Caco-2 (cell line): ENCODE data around the gene SIRPA. TPM values are rescaled to one million over a fixed set of nuclear protein-coding genes. Genes with fewer than 3 reads are reported as not detected.

Source experiments
- BruUV-seq: library from RNA; stranded (reverse); fragments of 400-500 nt; replicated peaks from 2 replicates; lab custom pipeline; 2021; lab: Mats Ljungman, UMichigan
- CTCF ChIA-PET: fragments of 300-600 bp; sonication (Branson Sonifier 250); formaldehyde crosslinking; loops from one replicate; lab custom pipeline; 2022; ENCODE audit warnings: antibody characterized with exemption; lab: Charles Lee
- POLR2A ChIA-PET: fragments of 300-600 bp; sonication (Branson Sonifier 250); formaldehyde crosslinking; loops from one replicate; lab custom pipeline; 2022; ENCODE audit warnings: antibody characterized with exemption; lab: Charles Lee
- DNase-seq, 2 experiments: peaks; one replicate each; pipeline versions ENCODE4 v3.0.0 to v3.0.0-alpha.2; 2020 to 2022
- H3K27me3 ChIP-seq: replicated peaks from 2 replicates; pipeline ENCODE4 v1.6.0; 2011; ENCODE audit warnings: low read length; ENCODE audit not compliant: control insufficient read depth, insufficient read depth
- H3K36me3 ChIP-seq: 2 replicates; pipeline ENCODE4 v1.5.1; 2011; ENCODE audit warnings: low read length; ENCODE audit not compliant: control insufficient read depth, insufficient read depth
- H3K4me1 ChIP-seq: fragments of 250-450 bp; sonication (Bioruptor Pico); 2 replicates; pipeline ENCODE4 v1.5.1; 2020; ENCODE audit warnings: mild to moderate bottlenecking
- H3K4me3 ChIP-seq: 2 replicates; pipeline ENCODE4 v1.5.1; 2011; ENCODE audit warnings: low read depth, mild to moderate bottlenecking, control low read depth, low read length
- H3K9me3 ChIP-seq: fragments of 250-450 bp; sonication (Bioruptor Pico); 2 replicates; pipeline ENCODE4 v1.5.1; 2020; ENCODE audit warnings: mild to moderate bottlenecking, moderate library complexity
- H3K27ac Mint-ChIP-seq: one replicate; pipeline ENCODE4 v1.8.0; 2022; ENCODE audit warnings: mixed read lengths; ENCODE audit not compliant: unreplicated experiment
- H3K27me3 Mint-ChIP-seq: one replicate; pipeline ENCODE4 v1.8.0; 2022; ENCODE audit warnings: mixed read lengths; ENCODE audit not compliant: insufficient read depth, unreplicated experiment
- H3K36me3 Mint-ChIP-seq: one replicate; pipeline ENCODE4 v1.8.0; 2022; ENCODE audit warnings: mild to moderate bottlenecking, mixed read lengths; ENCODE audit not compliant: insufficient read depth, unreplicated experiment
- H3K4me1 Mint-ChIP-seq: one replicate; pipeline ENCODE4 v1.8.0; 2022; ENCODE audit warnings: low read depth, mixed read lengths; ENCODE audit not compliant: unreplicated experiment
- H3K4me3 Mint-ChIP-seq: one replicate; pipeline ENCODE4 v1.8.0; 2022; ENCODE audit warnings: mild to moderate bottlenecking, moderate library complexity, mixed read lengths; ENCODE audit not compliant: unreplicated experiment
- H3K9me3 Mint-ChIP-seq: one replicate; pipeline ENCODE4 v1.8.0; 2022; ENCODE audit warnings: mixed read lengths; ENCODE audit not compliant: unreplicated experiment
- CTCF ChIP-seq, 2 experiments: fragments of 200-600 bp in 1 of 2; IDR thresholded peaks; 1 replicate in 1 of 2; 2 replicates in 1 of 2; pipeline versions ENCODE4 v1.5.1 to v1.8.0; 2011 to 2022; ENCODE audit warnings: antibody characterized with exemption in 1 of 2, control low read depth in 1 of 2, inconsistent platforms in 1 of 2, low read depth in 1 of 2, low read length in 1 of 2, mild to moderate bottlenecking in 1 of 2, moderate library complexity in 1 of 2; ENCODE audit not compliant: insufficient read depth in 1 of 2, severe bottlenecking in 1 of 2, unreplicated experiment in 1 of 2
- intact Hi-C: fragments of 100-400 bp; cut with micrococcal nuclease; formaldehyde crosslinking; loops from one replicate; pipeline ENCODE4 v1.10.0; 2022; ENCODE audit not compliant: unreplicated experiment
- total RNA-seq: library from RNA; stranded (reverse); gene quantifications from 2 replicates; pipeline ENCODE4 v1.2.3, GENCODE V29; 2022

Gene SIRPA
- total RNA-seq, 1 experiment from 2014 or later, result 33.3 TPM

GRCh38 chr20:1982686-1983085 is 87.5 kb downstream of the SIRPA start:
- H3K4me1 ChIP-seq, result no peaks in the 10 kb centered on the region
- Mint-ChIP-seq H3K4me1 (no peaks in the 10 kb centered on the region), H3K9me3 (no peaks in the 10 kb centered on the region), H3K4me3 (no peak overlapping the region), H3K36me3 (peaks cover 5% of the 10 kb centered on the region), H3K27me3 (peaks cover 31% of the 10 kb centered on the region), H3K27ac (no peak overlapping the region)
- intact Hi-C loops, result no loop called here
- H3K27me3 ChIP-seq, result no peaks in the 10 kb centered on the region
- no peaks in the 10 kb centered on the region for H3K36me3 ChIP-seq
- no peak for TF ChIP-seq CTCF (IDR thresholded peaks at IDR 0.05; ENCODE audit: insufficient read depth in 1 of 2, low read depth in 1 of 2, low read length in 1 of 2, severe bottlenecking in 1 of 2, unreplicated experiment in 1 of 2)
- ChIA-PET POLR2A (no interaction called here), CTCF (no interaction called here)
- no peaks in the 10 kb centered on the region for H3K9me3 ChIP-seq
- DNase-seq, result peak in 1 of 2 experiments; percentile 31
- BruUV-seq, result no TSS peak
- no peak overlapping the region for H3K4me3 ChIP-seq

DNA sequence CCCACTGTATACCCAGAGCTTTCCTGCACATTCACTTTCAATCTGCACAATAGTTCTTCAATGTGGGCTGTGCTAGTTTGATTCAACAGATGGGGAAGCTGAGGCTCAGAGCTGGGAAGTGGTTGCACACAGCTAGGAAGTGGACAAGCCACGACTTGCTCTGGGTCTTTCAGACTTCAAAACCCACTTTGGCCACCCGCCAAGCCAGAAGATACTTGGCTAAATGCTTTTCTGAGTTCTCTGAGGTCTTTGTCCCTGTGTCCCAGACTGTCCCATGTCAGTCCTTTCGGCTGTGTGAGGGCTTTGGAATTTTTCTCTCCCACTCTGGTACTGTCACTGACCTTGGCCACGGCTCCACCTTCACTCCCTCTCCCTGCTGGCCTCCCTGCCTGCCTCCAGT is 88.1 kb downstream of the SIRPA start:
- Mint-ChIP-seq H3K4me3 (no peak overlapping the region), H3K27ac (no peak overlapping the region), H3K27me3 (peaks cover 25% of the 10 kb centered on the region), H3K9me3 (no peaks in the 10 kb centered on the region), H3K4me1 (no peaks in the 10 kb centered on the region), H3K36me3 (peaks cover 5% of the 10 kb centered on the region)
- CTCF ChIA-PET, result no interaction called here
- H3K27me3 ChIP-seq, result no peaks in the 10 kb centered on the region
- no peaks in the 10 kb centered on the region for H3K9me3 ChIP-seq
- no peaks in the 10 kb centered on the region for H3K36me3 ChIP-seq
- no peak for TF ChIP-seq CTCF (IDR thresholded peaks at IDR 0.05; ENCODE audit: insufficient read depth in 1 of 2, low read depth in 1 of 2, low read length in 1 of 2, severe bottlenecking in 1 of 2, unreplicated experiment in 1 of 2)
- H3K4me3 ChIP-seq, result no peak overlapping the region
- intact Hi-C loops, result no loop called here
- no peaks in the 10 kb centered on the region for H3K4me1 ChIP-seq
- POLR2A ChIA-PET, result no interaction called here
- BruUV-seq, result no TSS peak
- peak in 1 of 2 experiments; percentile 17 for DNase-seq

DNA sequence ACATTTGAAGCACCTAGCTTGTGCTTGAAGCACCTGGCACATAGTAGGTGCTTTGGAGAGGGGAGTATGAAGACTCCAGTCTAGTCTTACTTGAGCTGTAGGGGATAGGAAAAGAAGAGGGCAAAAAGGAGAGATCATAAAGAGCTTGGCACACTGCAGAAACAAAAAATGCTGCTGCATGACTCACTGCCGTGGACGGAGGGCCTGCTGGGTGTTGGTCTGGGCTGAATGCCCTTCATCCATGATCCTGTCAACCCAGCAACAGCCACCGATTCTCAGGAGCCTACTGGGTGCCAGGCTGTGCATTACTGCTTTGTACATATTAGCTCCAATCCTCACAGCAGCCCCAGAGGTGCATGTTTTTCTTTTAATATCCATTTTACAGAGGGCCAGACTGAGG is 92.6 kb downstream of the SIRPA start:
- Histone ChIP-seq H3K9me3 (no peaks in the 10 kb centered on the region), H3K27me3 (peaks cover 1% of the 10 kb centered on the region; the same call in 1 of the 2 replicates), H3K4me1 (no peaks in the 10 kb centered on the region), H3K4me3 (no peak overlapping the region), H3K36me3 (no peaks in the 10 kb centered on the region)
- no peaks in the 10 kb centered on the region for H3K9me3 Mint-ChIP-seq
- intact Hi-C loops, result no loop called here
- BruUV-seq, result no TSS peak
- H3K4me3 Mint-ChIP-seq, result no peak overlapping the region
- peaks cover 5% of the 10 kb centered on the region for H3K36me3 Mint-ChIP-seq
- H3K4me1 Mint-ChIP-seq, result no peaks in the 10 kb centered on the region
- POLR2A ChIA-PET, result no interaction called here
- peaks cover 37% of the 10 kb centered on the region for H3K27me3 Mint-ChIP-seq
- H3K27ac Mint-ChIP-seq, result no peak overlapping the region
- DNase-seq, result no peak
- CTCF ChIA-PET, result no interaction called here
- no peak for TF ChIP-seq CTCF (IDR thresholded peaks at IDR 0.05; ENCODE audit: insufficient read depth in 1 of 2, low read depth in 1 of 2, low read length in 1 of 2, severe bottlenecking in 1 of 2, unreplicated experiment in 1 of 2)

Other genes with a start within 250 kb of the SIRPA start
- gene SIRPG, start 237.6 kb upstream of the SIRPA start, total RNA-seq, result not detected in 2 replicates
- not detected in 2 replicates for gene PDYN, start 98.7 kb downstream of the SIRPA start, total RNA-seq
- 40.1 and 40.2 TPM in 2 replicates for gene STK35, start 206.4 kb downstream of the SIRPA start, total RNA-seq